DOHH2 (cell line): ENCODE data around the gene DNAJA3.

Experiments used
- H3F3A ChIP-seq: fragments of 200-600 bp; sonication (generic), shearing (Covaris generic); 2 replicates; pipeline ENCODE4 v1.6.0; 2016; ENCODE audit warnings: antibody characterized with exemption, mild to moderate bottlenecking; ENCODE audit not compliant: control insufficient read depth, insufficient read depth
- H3K27ac ChIP-seq: fragments of 200-600 bp; sonication (generic); 2 replicates; pipeline ENCODE4 v1.5.1; 2014; ENCODE audit warnings: low read depth, mild to moderate bottlenecking, low read length, moderate library complexity
- H3K27me3 ChIP-seq: fragments of 200-600 bp; sonication (generic); 2 replicates; pipeline ENCODE4 v1.6.1; 2014; ENCODE audit warnings: mild to moderate bottlenecking, low read length, mixed read lengths; ENCODE audit not compliant: control insufficient read depth
- H3K36me3 ChIP-seq: fragments of 200-600 bp; sonication (generic); 2 replicates; pipeline ENCODE4 v1.6.1; 2014; ENCODE audit warnings: mild to moderate bottlenecking, low read length, moderate library complexity, mixed read lengths; ENCODE audit not compliant: control insufficient read depth
- H3K4me1 ChIP-seq: fragments of 200-600 bp; sonication (generic); 2 replicates; pipeline ENCODE4 v1.6.1; 2014; ENCODE audit warnings: mild to moderate bottlenecking, low read length, mixed read lengths; ENCODE audit not compliant: control insufficient read depth
- H3K4me2 ChIP-seq: fragments of 200-600 bp; sonication (generic); 2 replicates; pipeline ENCODE4 v1.6.0; 2014; ENCODE audit warnings: mild to moderate bottlenecking, low read length, moderate library complexity
- H3K4me3 ChIP-seq: fragments of 200-600 bp; sonication (generic); 2 replicates; pipeline ENCODE4 v1.5.1; 2014; ENCODE audit warnings: mild to moderate bottlenecking, low read length, mixed read lengths
- H3K79me2 ChIP-seq: fragments of 200-600 bp; sonication (generic); 2 replicates; pipeline ENCODE4 v1.6.1; 2014; ENCODE audit warnings: mild to moderate bottlenecking, low read length, mixed read lengths; ENCODE audit not compliant: control insufficient read depth
- H3K9me2 ChIP-seq: fragments of 200-600 bp; sonication (generic); replicated peaks from 2 replicates; pipeline ENCODE4 v1.6.1; 2014; ENCODE audit warnings: mild to moderate bottlenecking, low read length, mixed read lengths; ENCODE audit not compliant: control insufficient read depth
- H3K9me3 ChIP-seq: fragments of 200-600 bp; sonication (generic); 2 replicates; pipeline ENCODE4 v1.6.1; 2014; ENCODE audit warnings: antibody characterized with exemption, low read length, mixed read lengths; ENCODE audit not compliant: control insufficient read depth, insufficient read depth
- H4K20me1 ChIP-seq: fragments of 200-600 bp; sonication (generic); 2 replicates; pipeline ENCODE4 v1.6.0; 2014; ENCODE audit warnings: low read depth, mild to moderate bottlenecking, antibody characterized with exemption, low read length, moderate library complexity; ENCODE audit not compliant: control insufficient read depth, insufficient read depth
- CTCF ChIP-seq: fragments of 200-600 bp; sonication (generic); IDR thresholded peaks from one replicate; pipeline ENCODE4 v1.5.1; 2014; ENCODE audit warnings: antibody characterized with exemption, mild to moderate bottlenecking, low read depth, low read length; ENCODE audit not compliant: poor library complexity, severe bottlenecking
- EZH2phosphoT487 ChIP-seq: fragments of 200-600 bp; sonication (generic); IDR thresholded peaks from 2 replicates; pipeline ENCODE4 v1.6.1; 2017; ENCODE audit warnings: borderline replicate concordance, mild to moderate bottlenecking, antibody characterized with exemption, low read length, moderate library complexity, mixed read lengths

The DNAJA3 gene

DNA sequence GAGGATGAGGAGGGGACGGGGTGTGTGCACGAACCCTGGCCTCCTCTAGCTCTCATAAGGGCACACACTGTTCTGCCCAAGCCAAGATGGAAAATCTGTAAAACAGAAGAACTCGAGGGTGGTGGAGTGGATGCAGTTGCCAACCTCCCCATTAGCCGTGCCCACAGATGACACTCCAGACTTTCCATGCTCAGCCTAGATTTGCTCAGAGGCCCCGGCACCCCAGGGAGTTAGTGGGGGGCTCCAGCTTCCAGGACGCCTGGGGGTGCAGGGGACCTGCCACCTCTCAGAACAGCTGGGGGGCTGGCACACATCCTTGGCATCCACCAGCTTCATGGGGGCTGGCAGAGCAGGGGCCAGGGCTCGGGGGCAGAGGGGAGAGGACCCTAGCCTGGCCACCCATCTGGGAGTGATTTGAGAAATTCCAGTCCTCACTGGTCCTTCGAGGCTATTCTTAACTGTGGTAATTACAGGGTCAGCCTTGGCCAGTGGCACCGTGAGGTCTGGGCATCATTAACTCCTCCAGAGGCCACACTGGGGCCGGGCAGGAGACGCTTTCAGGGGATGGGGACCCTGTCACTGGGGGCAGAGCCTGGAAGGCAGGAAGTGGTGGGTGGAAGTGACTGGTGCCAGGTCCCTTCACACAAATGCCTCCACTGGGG is 39.7 kb upstream of the DNAJA3 start:
- Histone ChIP-seq H3K9me2 (no peaks in the 10 kb centered on the region), H3K27me3 (no peaks in the 10 kb centered on the region), H3K4me2 (no peak overlapping the region), H3K4me3 (no peak overlapping the region), H3K4me1 (no peaks in the 10 kb centered on the region), H3F3A (no peaks in the 10 kb centered on the region), H3K36me3 (peaks cover 24% of the 10 kb centered on the region), H3K27ac (no peak overlapping the region), H3K9me3 (no peaks in the 10 kb centered on the region), H3K79me2 (no peaks in the 10 kb centered on the region), H4K20me1 (no peaks in the 10 kb centered on the region)
- TF ChIP-seq EZH2phosphoT487 (no peak), CTCF (no peak)

DNA sequence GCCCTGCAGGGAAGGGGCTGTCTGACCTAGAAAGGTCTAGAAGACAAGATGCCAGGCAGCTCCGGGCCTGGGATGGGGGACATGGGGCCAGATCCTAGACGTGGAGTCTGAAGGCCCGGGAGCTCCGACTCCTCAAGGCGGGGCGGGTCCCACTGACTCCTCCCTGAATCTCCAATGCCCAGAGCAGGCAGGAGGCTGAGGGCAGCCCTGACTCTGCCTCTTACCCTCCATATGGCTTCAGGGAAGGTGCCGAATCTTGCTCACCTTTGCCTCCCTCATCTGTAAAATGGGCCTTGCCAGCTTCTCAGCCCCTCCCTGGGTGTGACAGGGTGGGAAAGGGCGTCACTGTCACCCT is 39.2 kb upstream of the DNAJA3 start:
- no peaks in the 10 kb centered on the region for H3K9me2 ChIP-seq
- peaks cover 24% of the 10 kb centered on the region for H3K36me3 ChIP-seq

DNA sequence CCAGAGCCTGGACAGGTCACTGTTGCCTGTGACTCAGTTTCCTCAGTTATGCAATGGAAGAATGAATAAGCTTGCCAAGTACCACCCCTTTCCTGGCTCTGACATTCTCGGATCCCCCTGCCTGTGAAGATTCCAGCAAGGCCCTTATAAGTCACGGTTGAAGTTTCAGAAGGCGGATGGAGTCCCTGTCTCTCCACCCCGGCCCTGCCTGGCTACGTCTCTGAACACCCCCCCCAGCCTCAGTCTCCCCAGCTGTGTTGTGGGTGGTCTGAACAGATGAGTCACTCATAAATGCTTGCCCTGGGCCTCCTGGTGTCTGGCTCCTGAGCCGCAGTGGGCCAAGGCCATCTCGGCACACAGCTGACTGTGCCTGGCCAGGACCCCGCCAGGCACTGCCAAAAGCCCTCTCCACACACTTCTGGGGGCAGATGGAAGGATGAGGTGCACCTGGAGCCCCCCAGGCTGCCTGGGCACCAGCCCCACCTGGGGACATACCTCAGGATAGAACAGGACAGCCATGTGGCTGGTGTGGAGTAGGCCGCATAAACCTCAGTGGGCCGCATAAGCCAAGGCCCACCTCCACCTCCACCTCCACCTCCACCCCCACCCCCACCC is 38.6 kb upstream of the DNAJA3 start:
- peaks cover 24% of the 10 kb centered on the region for H3K36me3 ChIP-seq
- H3K27ac ChIP-seq: no peak overlapping the region

More for the DNA sequence above, 39.2 kb upstream of the DNAJA3 start:
- Histone ChIP-seq H3K4me2 (no peak overlapping the region), H3K79me2 (no peaks in the 10 kb centered on the region), H3F3A (no peaks in the 10 kb centered on the region), H3K4me1 (no peaks in the 10 kb centered on the region), H4K20me1 (no peaks in the 10 kb centered on the region), H3K27me3 (no peaks in the 10 kb centered on the region), H3K27ac (no peak overlapping the region), H3K9me3 (no peaks in the 10 kb centered on the region), H3K4me3 (no peak overlapping the region)
- no peak for TF ChIP-seq EZH2phosphoT487
- no peak for TF ChIP-seq CTCF

More for the DNA sequence above, 38.6 kb upstream of the DNAJA3 start:
- Histone ChIP-seq H3K9me2 (no peaks in the 10 kb centered on the region), H3K4me2 (no peak overlapping the region), H3K4me3 (no peak overlapping the region), H3K79me2 (no peaks in the 10 kb centered on the region), H4K20me1 (no peaks in the 10 kb centered on the region), H3K9me3 (no peaks in the 10 kb centered on the region), H3K27me3 (no peaks in the 10 kb centered on the region), H3K4me1 (peaks cover 5% of the 10 kb centered on the region), H3F3A (no peaks in the 10 kb centered on the region)
- no peak for TF ChIP-seq CTCF
- TF ChIP-seq EZH2phosphoT487: no peak
